Measurements from ENCODE around the gene GALNT5.
"Not testable (repeated sequence)": the region's sequence is repeated elsewhere in the genome, so short reads cannot be mapped to it uniquely, and the experiment has no call there.

The GALNT5 gene

DNA sequence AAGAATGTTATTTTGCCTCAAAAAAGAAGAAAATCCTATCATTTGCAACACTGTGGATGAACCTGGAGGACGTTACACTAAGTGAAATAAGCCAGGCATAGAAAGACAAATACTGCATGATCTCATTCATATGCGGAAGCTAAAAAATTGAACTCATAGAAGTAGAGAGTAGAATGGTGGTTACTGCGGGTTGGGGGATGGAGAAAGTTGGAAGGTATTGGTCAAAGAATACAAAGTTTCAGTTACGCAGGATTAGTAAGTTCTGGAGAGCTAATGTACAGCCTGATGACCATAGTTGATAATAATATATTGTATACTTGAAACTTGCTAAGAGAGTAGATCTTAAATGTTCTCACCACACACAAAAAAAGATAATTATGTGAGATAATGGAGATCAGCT lies 5.0 kb upstream of the GALNT5 start:
- DNase-seq: no peak

DNA sequence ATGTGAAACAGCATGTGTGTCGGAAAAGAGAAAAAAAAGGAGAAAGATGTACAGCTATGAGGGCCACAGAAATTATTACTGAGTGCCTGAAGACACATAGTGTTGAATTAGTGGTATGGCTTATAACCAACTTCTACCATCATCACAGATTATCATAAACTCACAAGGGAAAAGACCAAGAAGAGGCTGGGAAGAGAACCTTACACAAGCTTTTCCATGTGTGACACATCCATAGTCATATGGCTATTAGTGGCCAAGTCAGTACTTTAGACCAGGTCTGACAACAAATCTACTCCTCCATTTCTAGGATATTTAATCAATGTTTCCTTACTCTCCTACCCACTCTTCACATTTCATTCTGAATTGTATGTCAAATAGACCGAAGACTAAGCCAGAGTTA lies 3.5 kb upstream of the GALNT5 start:
- no peak for DNase-seq

GRCh38 chr2:157255746-157256145 lies 1.8 kb upstream of the GALNT5 start:
- no peak for DNase-seq

DNA sequence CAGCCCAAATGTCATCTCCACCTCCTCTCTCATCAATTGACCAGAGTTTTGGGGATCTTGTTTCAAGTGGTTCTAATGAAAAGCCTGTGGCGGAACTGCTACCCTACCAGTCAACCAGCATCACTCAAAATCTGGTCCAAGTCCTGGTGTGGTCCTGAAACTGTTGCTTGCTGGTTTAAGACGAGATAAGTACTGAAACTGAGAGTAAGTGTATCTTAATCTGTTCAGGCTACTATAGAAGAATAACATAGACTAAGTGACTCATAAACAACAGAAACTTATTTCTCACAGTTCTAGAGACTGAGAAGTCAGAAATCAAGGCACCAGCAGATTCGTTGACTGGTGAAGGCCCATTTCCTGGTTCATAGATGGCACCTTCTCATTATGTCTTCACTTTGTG lies 879 bp upstream of the GALNT5 start:
- DNase-seq: no peak

- DNase-seq: no peak
Measured at GRCh38 chr2:157258520-157259326, 1.2 kb downstream of the GALNT5 start.

- no peak for DNase-seq
Measured at GRCh38 chr2:157259386-157259785, 1.9 kb downstream of the GALNT5 start.

DNA sequence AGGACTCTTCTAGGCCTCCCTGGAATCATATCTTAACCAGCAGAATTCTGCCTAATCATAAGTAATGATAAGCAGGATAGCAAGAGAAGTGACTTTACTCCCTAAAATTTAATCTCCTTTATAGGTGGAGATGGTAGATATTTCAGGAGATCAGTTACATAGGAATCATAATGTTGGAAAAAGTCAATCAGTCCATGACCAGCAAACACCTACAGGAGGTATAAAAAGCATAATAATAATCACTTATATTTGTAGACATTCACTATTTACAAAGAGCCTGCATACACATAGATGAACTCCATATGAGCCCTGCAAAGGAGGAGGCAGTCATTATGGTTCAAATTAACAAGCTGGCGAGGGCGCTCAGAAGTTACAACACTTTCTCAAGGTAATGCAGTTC lies 2.5 kb downstream of the GALNT5 start:
- no peak for DNase-seq

GRCh38 chr2:157260533-157261198 lies 3.2 kb downstream of the GALNT5 start:
- DNase-seq: no peak

DNA sequence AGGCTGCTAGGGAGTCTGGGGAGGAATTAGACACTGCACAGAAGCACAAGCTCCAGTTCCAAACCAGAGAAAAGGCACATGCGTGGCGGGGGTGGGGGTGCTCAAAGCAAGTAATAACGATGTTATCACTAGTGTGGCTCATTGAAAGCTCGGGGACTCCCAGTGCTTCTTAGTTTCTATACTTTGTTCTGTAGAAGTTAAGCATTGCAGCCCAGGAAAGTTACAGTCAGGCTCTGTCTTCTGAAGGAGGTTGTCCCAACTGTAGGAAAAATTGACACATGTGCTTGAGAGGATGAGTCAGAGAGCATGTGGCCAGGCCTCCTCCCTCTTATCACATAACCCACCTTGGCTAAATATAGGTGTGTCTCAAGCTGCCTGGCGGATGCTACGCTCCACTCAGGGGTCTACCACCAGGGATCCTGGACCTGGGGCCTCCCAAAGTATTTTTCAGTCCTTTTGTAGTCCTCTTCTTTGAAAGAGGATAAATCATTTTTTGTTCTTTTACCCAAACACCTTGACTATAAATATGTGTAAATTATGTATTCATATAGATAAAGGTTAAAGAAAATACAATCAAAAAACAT lies 3.8 kb downstream of the GALNT5 start:
- no peak for DNase-seq

DNA sequence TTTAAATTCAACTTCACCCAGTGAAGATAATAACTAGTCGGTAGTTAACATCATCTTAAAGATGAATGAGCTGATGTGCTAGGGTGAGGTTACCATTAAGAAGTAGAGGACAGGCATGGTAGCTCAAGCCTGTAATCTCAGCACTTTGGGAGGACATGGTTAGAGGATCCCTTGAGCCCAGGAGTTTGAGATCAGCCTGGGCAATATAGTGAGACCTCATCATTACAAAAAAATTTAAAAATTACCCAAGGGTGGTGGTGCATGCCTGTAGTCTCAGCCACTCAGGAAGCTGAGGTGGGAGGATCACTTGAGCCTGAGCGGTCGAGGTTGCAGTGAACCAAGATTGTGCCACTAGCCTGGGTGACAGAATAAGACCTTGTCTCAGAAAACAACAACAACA lies 4.7 kb downstream of the GALNT5 start:
- no peak for DNase-seq

DNA sequence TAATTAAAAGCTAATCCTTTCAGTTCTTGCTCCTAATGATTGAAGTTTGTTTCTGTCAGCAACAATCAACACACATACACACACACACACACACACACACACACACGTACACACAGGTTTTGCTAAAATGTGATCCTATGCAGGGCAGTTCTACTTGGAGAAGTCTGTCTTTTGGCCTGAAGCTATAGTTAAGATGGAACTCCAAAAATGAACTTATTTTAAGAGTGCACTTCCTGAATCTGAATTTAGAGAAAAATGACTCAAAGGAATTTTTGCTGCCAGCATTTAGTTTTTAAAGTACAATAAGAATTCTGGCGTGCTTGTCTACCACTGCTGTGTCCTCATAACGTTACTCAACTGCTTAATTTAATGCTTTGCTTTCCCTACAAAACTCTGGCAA lies 6.6 kb downstream of the GALNT5 start:
- DNase-seq: no peak

GRCh38 chr2:157265825-157266224 lies 8.3 kb downstream of the GALNT5 start:
- DNase-seq: no peak

GRCh38 chr2:157267476-157267875 lies 10.0 kb downstream of the GALNT5 start:
- no peak for DNase-seq

DNA sequence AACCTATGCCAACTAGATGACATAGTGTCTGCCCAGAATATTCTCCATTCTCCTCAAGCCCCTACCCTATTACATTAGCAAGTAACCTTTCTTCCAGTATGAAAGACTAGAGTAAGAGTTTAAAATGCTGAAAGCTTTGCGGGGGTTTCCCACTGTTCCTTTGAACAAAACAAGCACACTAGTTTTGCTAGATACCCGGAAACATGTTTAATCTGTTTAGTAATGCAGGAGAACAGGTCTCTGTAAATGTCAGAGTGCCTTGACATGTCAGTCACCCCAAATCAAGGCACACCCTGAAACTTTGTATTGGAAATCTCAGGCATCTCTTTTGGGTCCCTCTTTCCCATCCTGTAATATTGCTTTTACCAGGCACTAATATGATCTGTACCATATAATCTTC lies 11.6 kb downstream of the GALNT5 start:
- no peak for DNase-seq

- DNase-seq: no peak
Measured at GRCh38 chr2:157269922-157270321, 12.4 kb downstream of the GALNT5 start.

GRCh38 chr2:157271590-157272203 lies 14.2 kb downstream of the GALNT5 start:
- DNase-seq: no peak

- not testable (repeated sequence) for DNase-seq
Measured at GRCh38 chr2:157279311-157279710, 21.8 kb downstream of the GALNT5 start.

GRCh38 chr2:157281316-157281715 lies 23.8 kb downstream of the GALNT5 start:
- no peak for DNase-seq

GRCh38 chr2:157283468-157283867 lies 26.0 kb downstream of the GALNT5 start:
- peak; percentile 22 for DNase-seq

- no peak for DNase-seq
Measured at GRCh38 chr2:157287160-157287559, 29.7 kb downstream of the GALNT5 start.

DNA sequence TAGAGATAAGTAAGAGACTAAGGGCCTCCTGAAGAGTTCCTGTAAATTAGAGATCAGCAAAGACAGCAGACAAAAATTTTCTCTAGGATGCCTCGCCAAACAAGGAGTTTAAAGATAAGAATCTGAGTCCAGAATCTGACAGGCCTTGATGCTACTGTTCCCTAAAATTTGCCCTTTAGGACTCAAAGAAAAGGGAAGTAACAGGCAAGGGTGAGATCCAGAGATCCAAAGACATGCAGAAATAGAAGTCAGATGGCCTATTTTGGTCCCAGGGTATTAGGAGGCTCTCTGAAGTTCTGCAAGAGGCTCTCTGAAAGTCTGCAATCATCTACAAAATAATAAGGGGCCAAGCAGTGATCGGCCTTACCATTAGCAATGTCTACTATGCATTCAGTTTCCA lies 33.0 kb downstream of the GALNT5 start:
- no peak for DNase-seq

GRCh38 chr2:157291018-157291417 lies 33.5 kb downstream of the GALNT5 start:
- DNase-seq: no peak

DNA sequence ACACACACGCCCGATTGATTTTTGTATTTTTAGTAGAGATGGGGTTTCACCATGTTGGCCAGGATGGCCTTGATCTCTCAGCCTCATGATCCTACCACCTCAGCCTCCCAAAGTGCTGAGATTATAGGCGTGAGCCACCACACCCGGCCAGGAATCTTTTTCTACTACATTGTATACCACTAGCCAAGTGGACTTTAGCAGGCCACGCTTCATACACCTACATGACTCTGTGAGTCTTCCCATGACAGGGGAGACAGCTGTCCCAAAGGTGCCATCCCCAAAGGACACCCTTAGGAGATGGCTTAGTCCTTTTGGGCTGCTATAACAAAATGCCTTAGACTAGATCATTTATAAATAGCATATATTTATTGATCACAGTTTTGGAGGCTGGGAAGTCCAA lies 35.3 kb downstream of the GALNT5 start:
- no peak for DNase-seq

DNA sequence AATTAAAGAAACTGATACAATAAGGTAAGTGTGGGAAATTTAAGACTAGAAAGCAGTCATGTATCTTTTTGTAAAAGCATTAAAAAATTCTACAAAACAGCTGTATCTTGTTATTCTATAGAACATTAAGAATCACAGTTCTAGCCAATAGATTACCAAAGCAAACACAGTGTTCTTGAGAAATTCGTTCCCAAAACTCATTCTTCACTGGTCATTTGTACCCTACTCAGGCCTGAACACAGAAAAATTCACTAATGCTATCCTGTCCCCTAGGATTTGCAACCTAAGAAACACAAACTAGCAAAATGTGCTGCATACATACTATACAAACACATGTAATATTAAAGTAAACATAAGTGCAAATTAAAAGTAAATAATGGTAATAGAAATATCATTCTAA lies 39.0 kb downstream of the GALNT5 start:
- DNase-seq: no peak
